ENCODE measurements around the gene PREP.

Gene PREP

DNA sequence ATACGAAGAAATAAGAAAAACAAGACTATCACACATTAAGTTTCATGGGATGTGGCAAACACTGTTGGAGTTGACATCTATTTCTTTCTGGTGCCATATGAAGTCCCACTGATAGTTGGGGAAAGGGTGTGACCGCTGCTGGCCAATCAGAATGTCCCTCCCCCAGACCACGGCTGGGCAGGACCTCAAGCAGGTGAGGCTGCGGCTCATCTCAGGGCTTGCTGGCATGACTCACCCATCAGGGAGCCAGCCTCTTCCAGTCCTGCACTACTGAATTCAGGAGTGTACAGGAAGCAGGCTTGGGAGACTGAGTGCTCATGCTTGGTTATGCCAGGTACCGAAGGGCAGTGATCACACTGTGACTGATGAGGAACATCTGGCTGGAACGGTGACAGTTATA, 18.9 kb downstream of the PREP start:
- Histone ChIP-seq H3K27ac (replicated peaks; ENCODE audit: low read length) (no peak overlapping the region), H3K9me3 (replicated peaks in 1 of 2; ENCODE audit: control insufficient read depth in 2 of 2, insufficient read depth in 1 of 2, low read depth in 1 of 2, low read length in 2 of 2) (no peaks in the 10 kb centered on the region), H3K79me1 (ENCODE audit: low read depth, low read length) (no peaks in the 10 kb centered on the region), H3K14ac (ENCODE audit: low read length) (no peak overlapping the region), H2AK5ac (ENCODE audit: low read depth, low read length) (no peak overlapping the region), H2BK12ac (ENCODE audit: low read length) (no peak overlapping the region), H3K18ac (ENCODE audit: low read length) (peak overlapping the region; percentile 15), H3K36me3 (replicated peaks in 1 of 2; ENCODE audit: control insufficient read depth in 2 of 2, insufficient read depth in 2 of 2, low read length in 2 of 2) (peaks cover 0 to 24% of the 10 kb centered on the region in 2 donors), H4K8ac (ENCODE audit: low read depth, low read length) (no peak overlapping the region), H3K4me2 (ENCODE audit: insufficient read depth, low read length, poor library complexity, severe bottlenecking) (no peak overlapping the region), H2BK5ac (ENCODE audit: low read length) (no peak overlapping the region), H3K4ac (ENCODE audit: low read length) (no peak overlapping the region), H3K27me3 (ENCODE audit: control insufficient read depth in 3 of 3, insufficient read depth in 3 of 3, low read depth in 1 of 3, low read length in 3 of 3) (no peaks in the 10 kb centered on the region), H2AFZ (ENCODE audit: low read length) (no peak overlapping the region), H4K91ac (ENCODE audit: low read depth, low read length, poor library complexity) (peak overlapping the region; percentile 64), H2BK15ac (ENCODE audit: low read length) (no peak overlapping the region), H3K4me1 (ENCODE audit: control insufficient read depth in 2 of 2, insufficient read depth in 1 of 2, low read depth in 1 of 2, low read length in 2 of 2) (peaks cover 0 to 2% of the 10 kb centered on the region in 2 donors), H3K23ac (ENCODE audit: low read depth, low read length, poor library complexity) (peak overlapping the region; percentile 14), H2BK120ac (ENCODE audit: low read depth, low read length) (no peak overlapping the region), H3K9ac (ENCODE audit: low read depth, low read length, poor library complexity) (no peak overlapping the region), H3K4me3 (ENCODE audit: low read length in 2 of 2) (no peak overlapping the region)
- DNase-seq (ENCODE audit: low spot score), result no peak
- no CpG with 5 or more reads among the region's 6 CpGs for WGBS, 2 donors (ENCODE audit: extremely low coverage in 2 of 2, insufficient read length in 2 of 2, insufficient replicate concordance in 1 of 2)

DNA sequence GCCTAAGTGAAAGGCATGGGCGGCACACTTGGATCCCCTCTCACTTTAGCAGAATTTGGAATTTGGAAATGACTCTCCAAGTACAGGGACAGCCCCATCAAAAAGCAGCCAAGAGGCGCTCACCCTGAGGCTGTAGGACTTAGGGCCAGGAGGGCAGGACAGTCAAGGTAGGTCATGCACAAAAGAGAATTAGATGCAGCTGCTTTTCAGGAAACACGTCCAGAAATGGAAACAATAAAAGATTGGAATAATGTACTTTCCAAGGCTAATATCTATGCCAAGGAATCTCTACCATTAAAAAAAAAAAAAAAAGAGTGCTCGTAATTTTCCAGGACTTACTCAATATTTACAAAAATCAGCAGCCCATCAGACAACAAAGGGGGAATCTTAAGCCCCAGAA, 19.9 kb downstream of the PREP start:
- Histone ChIP-seq H2BK15ac (ENCODE audit: low read length) (no peak overlapping the region), H3K27ac (replicated peaks; ENCODE audit: low read length) (no peak overlapping the region), H4K8ac (ENCODE audit: low read depth, low read length) (no peak overlapping the region), H3K36me3 (replicated peaks in 1 of 2; ENCODE audit: control insufficient read depth in 2 of 2, insufficient read depth in 2 of 2, low read length in 2 of 2) (peaks cover 0 to 21% of the 10 kb centered on the region in 2 donors), H2AFZ (ENCODE audit: low read length) (no peak overlapping the region), H3K9ac (ENCODE audit: low read depth, low read length, poor library complexity) (no peak overlapping the region), H3K14ac (ENCODE audit: low read length) (no peak overlapping the region), H3K27me3 (ENCODE audit: control insufficient read depth in 3 of 3, insufficient read depth in 3 of 3, low read depth in 1 of 3, low read length in 3 of 3) (no peaks in the 10 kb centered on the region), H3K79me1 (ENCODE audit: low read depth, low read length) (no peaks in the 10 kb centered on the region), H4K91ac (ENCODE audit: low read depth, low read length, poor library complexity) (no peak overlapping the region), H2BK12ac (ENCODE audit: low read length) (no peak overlapping the region), H3K4me3 (ENCODE audit: low read length in 2 of 2) (no peak overlapping the region), H2AK5ac (ENCODE audit: low read depth, low read length) (no peak overlapping the region), H2BK5ac (ENCODE audit: low read length) (no peak overlapping the region), H3K4ac (ENCODE audit: low read length) (no peak overlapping the region), H3K18ac (ENCODE audit: low read length) (no peak overlapping the region), H3K23ac (ENCODE audit: low read depth, low read length, poor library complexity) (no peak overlapping the region), H2BK120ac (ENCODE audit: low read depth, low read length) (no peak overlapping the region), H3K4me2 (ENCODE audit: insufficient read depth, low read length, poor library complexity, severe bottlenecking) (no peak overlapping the region), H3K4me1 (ENCODE audit: control insufficient read depth in 2 of 2, insufficient read depth in 1 of 2, low read depth in 1 of 2, low read length in 2 of 2) (no peaks in the 10 kb centered on the region), H3K9me3 (replicated peaks in 1 of 2; ENCODE audit: control insufficient read depth in 2 of 2, insufficient read depth in 1 of 2, low read depth in 1 of 2, low read length in 2 of 2) (no peaks in the 10 kb centered on the region)
- no CpG with 5 or more reads among the region's 4 CpGs for WGBS, 2 donors (ENCODE audit: extremely low coverage in 2 of 2, insufficient read length in 2 of 2, insufficient replicate concordance in 1 of 2)
- no peak for DNase-seq (ENCODE audit: low spot score)

DNA sequence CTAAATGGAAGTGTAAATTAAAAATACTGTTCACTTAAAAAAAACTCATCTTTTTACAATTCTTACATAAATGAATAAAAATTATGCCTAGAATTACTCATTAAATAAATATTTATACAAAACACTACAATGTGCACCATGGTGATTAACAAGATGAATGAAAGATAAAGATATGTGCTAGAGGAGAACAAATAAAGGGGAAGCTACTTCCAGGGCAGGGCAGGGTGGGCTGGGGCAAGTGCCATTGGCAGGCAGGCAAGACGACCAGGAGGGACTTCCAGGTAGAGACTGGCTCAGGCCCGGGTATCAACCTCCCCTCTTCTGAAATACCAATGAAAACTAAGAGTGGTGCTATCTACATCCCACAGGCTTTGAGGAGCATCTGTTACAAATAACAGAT, 20.4 kb downstream of the PREP start:
- H3K4me3 ChIP-seq (ENCODE audit: low read length in 2 of 2), result no peak overlapping the region
- no peak overlapping the region for H2BK5ac ChIP-seq (ENCODE audit: low read length)
- peaks cover 0 to 21% of the 10 kb centered on the region in 2 donors for H3K36me3 ChIP-seq (replicated peaks in 1 of 2; ENCODE audit: control insufficient read depth in 2 of 2, insufficient read depth in 2 of 2, low read length in 2 of 2)
- no peak overlapping the region for H3K9ac ChIP-seq (ENCODE audit: low read depth, low read length, poor library complexity)
- H4K8ac ChIP-seq (ENCODE audit: low read depth, low read length), result no peak overlapping the region
- no peaks in the 10 kb centered on the region for H3K79me1 ChIP-seq (ENCODE audit: low read depth, low read length)
- no peak overlapping the region for H3K27ac ChIP-seq (replicated peaks; ENCODE audit: low read length)
- H3K4ac ChIP-seq (ENCODE audit: low read length), result no peak overlapping the region
- no peaks in the 10 kb centered on the region for H3K27me3 ChIP-seq (ENCODE audit: control insufficient read depth in 3 of 3, insufficient read depth in 3 of 3, low read depth in 1 of 3, low read length in 3 of 3)
- no peaks in the 10 kb centered on the region for H3K4me1 ChIP-seq (ENCODE audit: control insufficient read depth in 2 of 2, insufficient read depth in 1 of 2, low read depth in 1 of 2, low read length in 2 of 2)
- H2BK120ac ChIP-seq (ENCODE audit: low read depth, low read length), result no peak overlapping the region
- no peak overlapping the region for H2AK5ac ChIP-seq (ENCODE audit: low read depth, low read length)
- no peak overlapping the region for H2BK12ac ChIP-seq (ENCODE audit: low read length)
- no peak overlapping the region for H3K18ac ChIP-seq (ENCODE audit: low read length)
- H3K23ac ChIP-seq (ENCODE audit: low read depth, low read length, poor library complexity), result no peak overlapping the region
- DNase-seq (ENCODE audit: low spot score), result no peak
- H2BK15ac ChIP-seq (ENCODE audit: low read length), result no peak overlapping the region
- no peaks in the 10 kb centered on the region for H3K9me3 ChIP-seq (replicated peaks in 1 of 2; ENCODE audit: control insufficient read depth in 2 of 2, insufficient read depth in 1 of 2, low read depth in 1 of 2, low read length in 2 of 2)
- no peak overlapping the region for H3K14ac ChIP-seq (ENCODE audit: low read length)
- no peak overlapping the region for H4K91ac ChIP-seq (ENCODE audit: low read depth, low read length, poor library complexity)
- no peak overlapping the region for H3K4me2 ChIP-seq (ENCODE audit: insufficient read depth, low read length, poor library complexity, severe bottlenecking)
- no CpG with 5 or more reads among the region's 2 CpGs for WGBS, 2 donors (ENCODE audit: extremely low coverage in 2 of 2, insufficient read length in 2 of 2, insufficient replicate concordance in 1 of 2)
- no peak overlapping the region for H2AFZ ChIP-seq (ENCODE audit: low read length)

DNA sequence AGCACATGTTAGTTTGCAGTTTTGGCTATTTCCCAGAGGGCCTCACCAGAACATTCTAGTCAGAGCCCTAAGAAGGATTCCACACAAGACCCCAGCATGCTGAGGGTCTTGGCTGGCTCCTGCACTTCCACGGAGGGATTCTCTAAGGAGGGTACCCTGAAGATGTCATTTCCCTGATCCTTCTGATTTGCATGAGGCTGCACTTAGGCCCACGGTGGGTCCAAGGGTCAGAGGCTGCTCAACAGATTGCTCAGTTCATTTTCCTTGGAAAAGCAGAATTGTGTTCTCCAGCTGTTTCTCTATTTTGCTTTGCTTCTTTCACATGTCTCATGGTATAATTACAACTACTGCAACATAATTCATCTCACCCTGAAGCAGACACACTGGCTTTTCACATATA, 22.2 kb downstream of the PREP start:
- H2BK12ac ChIP-seq (ENCODE audit: low read length), result no peak overlapping the region
- H2AFZ ChIP-seq (ENCODE audit: low read length), result no peak overlapping the region
- H2AK5ac ChIP-seq (ENCODE audit: low read depth, low read length), result no peak overlapping the region
- H3K4ac ChIP-seq (ENCODE audit: low read length), result no peak overlapping the region
- H2BK15ac ChIP-seq (ENCODE audit: low read length), result no peak overlapping the region
- no peak overlapping the region for H3K9ac ChIP-seq (ENCODE audit: low read depth, low read length, poor library complexity)
- no peak overlapping the region for H3K23ac ChIP-seq (ENCODE audit: low read depth, low read length, poor library complexity)
- WGBS, 2 donors (ENCODE audit: extremely low coverage in 2 of 2, insufficient read length in 2 of 2, insufficient replicate concordance in 1 of 2), result no CpG with 5 or more reads among the region's 2 CpGs
- no peaks in the 10 kb centered on the region for H3K27me3 ChIP-seq (ENCODE audit: control insufficient read depth in 3 of 3, insufficient read depth in 3 of 3, low read depth in 1 of 3, low read length in 3 of 3)
- no peak overlapping the region for H3K4me3 ChIP-seq (ENCODE audit: low read length in 2 of 2)
- H2BK5ac ChIP-seq (ENCODE audit: low read length), result no peak overlapping the region
- no peak overlapping the region for H3K4me2 ChIP-seq (ENCODE audit: insufficient read depth, low read length, poor library complexity, severe bottlenecking)
- no peak for DNase-seq (ENCODE audit: low spot score)
- no peak overlapping the region for H3K14ac ChIP-seq (ENCODE audit: low read length)
- no peaks in the 10 kb centered on the region for H3K79me1 ChIP-seq (ENCODE audit: low read depth, low read length)
- no peaks in the 10 kb centered on the region for H3K9me3 ChIP-seq (replicated peaks in 1 of 2; ENCODE audit: control insufficient read depth in 2 of 2, insufficient read depth in 1 of 2, low read depth in 1 of 2, low read length in 2 of 2)
- peaks cover 0 to 31% of the 10 kb centered on the region in 2 donors for H3K36me3 ChIP-seq (replicated peaks in 1 of 2; ENCODE audit: control insufficient read depth in 2 of 2, insufficient read depth in 2 of 2, low read length in 2 of 2)
- H4K8ac ChIP-seq (ENCODE audit: low read depth, low read length), result no peak overlapping the region
- no peak overlapping the region for H4K91ac ChIP-seq (ENCODE audit: low read depth, low read length, poor library complexity)
- H3K4me1 ChIP-seq (ENCODE audit: control insufficient read depth in 2 of 2, insufficient read depth in 1 of 2, low read depth in 1 of 2, low read length in 2 of 2), result no peaks in the 10 kb centered on the region
- no peak overlapping the region for H3K18ac ChIP-seq (ENCODE audit: low read length)
- H3K27ac ChIP-seq (replicated peaks; ENCODE audit: low read length), result no peak overlapping the region
- no peak overlapping the region for H2BK120ac ChIP-seq (ENCODE audit: low read depth, low read length)
